Hippocampal formation (tissue), 2 donors: Measurements from ENCODE around the gene OR2T27.
"Not testable (repeated sequence)": the region's sequence is repeated elsewhere in the genome, so short reads cannot be mapped to it uniquely, and the experiment has no call there.

ENCODE experiments used
- DNase-seq, 2 donors: peaks; one replicate each; lab custom pipeline; 2025; lab: John Stamatoyannopoulos, UW

The OR2T27 gene

GRCh38 chr1:248640906-248641305 is 14.4 kb downstream of the OR2T27 start:
- DNase-seq, result not testable (repeated sequence)

- DNase-seq, result not testable (repeated sequence)
These were observed 15.7 kb downstream of the OR2T27 start for GRCh38 chr1:248639652-248640051.

- not testable (repeated sequence) for DNase-seq
These were observed 18.7 kb downstream of the OR2T27 start for GRCh38 chr1:248636612-248637011.

- DNase-seq, result not testable (repeated sequence)
These were observed 20.3 kb downstream of the OR2T27 start, which contains the start of gene OR2T11 for GRCh38 chr1:248634991-248635390. Gene OR2T11 (minus strand): TSS chr1:248635091. CDS start chr1:248627128, 7,963 bp downstream.

GRCh38 chr1:248631354-248632008 is 23.8 kb downstream of the OR2T27 start:
- no peak for DNase-seq

GRCh38 chr1:248630551-248630950 is 24.8 kb downstream of the OR2T27 start:
- DNase-seq, result no peak

- DNase-seq, result no peak
These were observed 27.1 kb downstream of the OR2T27 start for GRCh38 chr1:248627971-248628844.

- DNase-seq, result no peak
These were observed 29.4 kb downstream of the OR2T27 start for GRCh38 chr1:248625971-248626370.

GRCh38 chr1:248625166-248625565 is 30.2 kb downstream of the OR2T27 start:
- no peak for DNase-seq

- peak in 1 of 2 donors; percentile 17 for DNase-seq
These were observed 32.7 kb downstream of the OR2T27 start for GRCh38 chr1:248622570-248623001.

- no peak for DNase-seq
These were observed 33.6 kb downstream of the OR2T27 start for GRCh38 chr1:248621770-248622169.

- DNase-seq, result peak; percentile 11 to 25
These were observed 36.5 kb downstream of the OR2T27 start for GRCh38 chr1:248618878-248619277.

GRCh38 chr1:248618119-248618518 is 37.2 kb downstream of the OR2T27 start:
- DNase-seq, result no peak

GRCh38 chr1:248613742-248614141 is 41.6 kb downstream of the OR2T27 start:
- DNase-seq, result no peak

GRCh38 chr1:248611883-248612414 is 43.4 kb downstream of the OR2T27 start:
- no peak for DNase-seq

GRCh38 chr1:248610301-248610700 is 45.0 kb downstream of the OR2T27 start:
- DNase-seq, result no peak
